PC-9 (cell line): ENCODE measurements around the gene GOLIM4.

Source experiments
- CTCF ChIP-seq: fragments of 200-600 bp; sonication (generic); conservative IDR thresholded peaks from 2 replicates; pipeline ENCODE4 v1.6.1; 2017; ENCODE audit warnings: mixed run types, antibody characterized with exemption, mild to moderate bottlenecking, moderate library complexity
- EZH2 ChIP-seq: fragments of 200-600 bp; sonication (generic); IDR thresholded peaks from 2 replicates; pipeline ENCODE4 v1.8.0; 2017; ENCODE audit warnings: antibody characterized with exemption, low read depth

DNA sequence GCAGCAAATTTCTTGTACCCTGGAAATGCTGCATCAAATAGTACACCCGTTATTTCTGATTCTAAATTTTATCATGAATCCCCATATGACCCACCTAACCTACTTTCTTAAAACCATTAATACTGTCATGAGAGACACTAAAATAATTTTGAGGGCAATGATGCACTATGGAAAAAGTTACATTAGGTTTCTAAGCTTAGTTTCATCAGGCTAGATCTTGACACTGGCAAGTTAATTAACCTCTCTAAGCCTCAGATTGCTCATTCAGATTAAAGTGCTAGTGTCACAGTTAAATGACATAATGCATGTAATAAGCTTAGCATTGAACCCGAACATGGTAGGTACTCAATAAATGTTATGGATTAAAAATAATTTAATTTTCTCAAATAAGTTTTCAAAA lies 8.2 kb downstream of the GOLIM4 start:
- TF ChIP-seq CTCF (no peak), EZH2 (no peak)
